Activated T-cell treated with anti-CD3 and anti-CD28 coated beads, Interleukin-2, amount 50 U/mL, for 72 hours (primary cell): Measurements from ENCODE around the gene CARD11. TPM values are rescaled to one million over a fixed set of nuclear protein-coding genes. Genes with fewer than 3 reads are reported as not detected.
A peak's percentile ranks its signal among the peaks of the same experiment; 100 is the strongest.

ENCODE experiments used
- ATAC-seq, 2 donors: fragments of 150-1000 bp; cut with Tn5 transposase; replicated peaks in 1 of 2; 2 replicates each; pipeline ENCODE4 v1.10.0; 2021; ENCODE audit warnings: moderate library complexity in 2 of 2, mild to moderate bottlenecking in 1 of 2
- DNase-seq, 2 donors: peaks; one replicate each; pipeline ENCODE4 v3.0.0; 2021 to 2022; ENCODE audit warnings: mixed read lengths in 1 of 2
- H3K27ac Mint-ChIP-seq: one replicate; pipeline ENCODE4 v1.8.0; 2022; ENCODE audit warnings: mild to moderate bottlenecking, moderate library complexity, mixed read lengths
- H3K27me3 Mint-ChIP-seq: one replicate; pipeline ENCODE4 v1.8.0; 2022; ENCODE audit warnings: low read depth, mixed read lengths
- H3K36me3 Mint-ChIP-seq, 2 donors: one replicate each; pipeline ENCODE4 v1.8.0; 2022; ENCODE audit warnings: mixed read lengths in 2 of 2, mild to moderate bottlenecking in 1 of 2; ENCODE audit not compliant: insufficient read depth in 2 of 2
- H3K4me1 Mint-ChIP-seq: one replicate; pipeline ENCODE4 v1.8.0; 2022; ENCODE audit warnings: low read depth, mixed read lengths
- H3K4me3 Mint-ChIP-seq, 2 donors: one replicate each; pipeline ENCODE4 v1.8.0; 2022; ENCODE audit warnings: mild to moderate bottlenecking in 2 of 2, mixed read lengths in 2 of 2, moderate library complexity in 2 of 2
- H3K9me3 Mint-ChIP-seq, 2 donors: one replicate each; pipeline ENCODE4 v1.8.0; 2022; ENCODE audit warnings: mixed read lengths in 2 of 2
- total RNA-seq, 2 donors: library from RNA; stranded (reverse); gene quantifications; one replicate each; pipeline ENCODE4 v1.2.3, GENCODE V29; 2022

The CARD11 gene
- 100 to 1,000 TPM; 101 to 114 TPM for total RNA-seq

DNA sequence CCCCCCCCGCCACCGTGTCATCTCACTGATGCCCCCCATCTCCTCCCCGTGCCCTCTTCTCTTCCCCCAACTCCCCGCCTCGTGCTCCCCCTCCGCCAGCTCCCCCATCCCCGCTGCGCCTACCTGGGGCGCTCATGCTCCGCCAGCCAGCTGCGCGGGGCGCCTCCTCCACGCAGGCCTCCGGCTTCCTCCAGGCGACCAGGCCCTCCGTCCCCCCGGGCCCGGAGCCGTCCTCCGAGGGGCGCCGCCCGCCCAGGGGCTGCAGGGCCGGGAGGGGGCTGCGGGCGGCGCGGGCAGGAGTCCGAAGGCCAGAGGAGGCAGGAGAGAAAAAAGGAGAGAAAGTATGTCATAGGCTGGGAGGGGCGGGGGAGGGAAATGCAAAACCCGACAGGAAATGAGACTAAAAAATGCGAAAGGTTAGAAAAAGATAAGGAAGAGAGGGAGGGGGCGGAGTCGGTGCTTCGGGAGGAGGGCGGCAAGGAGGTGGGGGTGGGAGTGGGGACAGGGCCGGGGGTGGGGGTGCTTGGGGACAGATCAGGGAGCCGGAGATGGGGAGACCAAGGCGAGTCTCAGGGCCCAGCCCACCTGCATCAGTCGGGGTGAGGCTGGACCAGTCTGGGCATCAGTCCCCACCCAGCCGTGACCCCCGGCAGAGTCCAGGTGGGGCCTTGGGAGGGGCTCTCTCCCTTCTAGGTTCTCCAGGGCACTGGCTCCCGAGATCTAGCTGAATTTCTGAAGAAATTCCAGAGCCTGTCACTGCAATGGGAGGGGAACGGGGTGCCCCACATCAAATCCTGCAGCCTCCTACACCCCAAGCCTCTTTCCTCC lies at the start of gene CARD11:
Gene CARD11, minus strand, starts transcription at position 324 of the 828 bp plus-strand sequence. CDS start 85,361 bp downstream, outside the sequence.
- Mint-ChIP-seq H3K4me1 (peaks cover 54% of the 10 kb centered on the region), H3K36me3 (peaks cover 6 to 18% of the 10 kb centered on the region in 2 donors), H3K9me3 (no peaks in the 10 kb centered on the region), H3K4me3 (peak within 1 kb of the TSS; percentile 90 to 96), H3K27ac (peak within 1 kb of the TSS; percentile 90), H3K27me3 (no peaks in the 10 kb centered on the region)
- DNase-seq: peak; percentile 53 to 55
- peak; percentile 52 to 56 for ATAC-seq

DNA sequence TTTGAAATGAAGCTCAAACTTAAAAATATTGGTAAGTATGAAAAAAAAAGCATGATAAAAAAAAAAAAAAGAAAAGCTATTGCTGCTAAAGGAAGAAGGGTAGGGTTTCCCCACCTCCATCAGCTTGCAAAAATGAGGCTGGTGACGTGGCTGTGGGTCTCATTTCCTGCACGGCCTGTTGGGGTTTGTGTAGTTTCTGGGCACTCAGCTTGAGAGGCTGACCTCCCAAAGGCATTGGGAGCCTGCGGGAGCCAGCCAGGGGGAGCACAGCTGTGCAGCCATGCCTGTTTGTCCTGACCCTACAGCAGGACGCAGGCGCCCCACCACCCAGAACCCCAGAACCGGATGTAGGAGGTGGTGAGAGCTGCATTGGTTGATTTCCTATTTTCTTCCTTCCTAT lies 48.8 kb upstream of the CARD11 start:
- H3K9me3 Mint-ChIP-seq: no peaks in the 10 kb centered on the region
- peaks cover 0 to 5% of the 10 kb centered on the region in 2 donors for H3K36me3 Mint-ChIP-seq
- H3K4me1 Mint-ChIP-seq: peaks cover 64% of the 10 kb centered on the region
- H3K27me3 Mint-ChIP-seq: no peaks in the 10 kb centered on the region
- DNase-seq: peak; percentile 77 to 84
- H3K4me3 Mint-ChIP-seq: peak overlapping the region; percentile 19 to 62
- H3K27ac Mint-ChIP-seq: peak overlapping the region; percentile 78
- peak; percentile 86 to 87 for ATAC-seq

DNA sequence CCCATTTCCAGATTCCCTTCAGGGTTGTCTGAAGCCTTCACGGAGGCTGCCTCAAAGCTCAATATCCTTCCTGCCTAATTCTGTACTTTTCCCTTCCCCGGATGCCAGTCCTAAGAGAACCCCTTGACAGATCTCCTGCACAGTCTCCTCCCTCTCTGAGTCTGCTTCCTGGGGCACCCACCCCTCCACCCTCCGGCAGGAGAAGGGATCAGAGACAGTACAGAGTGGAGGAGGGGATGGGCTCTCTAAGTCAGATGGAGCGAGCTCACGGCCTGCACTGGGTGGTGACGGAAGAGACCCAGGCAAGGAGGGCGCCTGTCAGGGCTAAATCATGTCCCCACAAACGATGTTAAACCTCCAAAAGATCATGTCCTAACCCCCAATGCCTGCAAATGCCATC lies 48.0 kb upstream of the CARD11 start:
- no peak for DNase-seq
- Mint-ChIP-seq H3K4me1 (peaks cover 58% of the 10 kb centered on the region), H3K27ac (peak overlapping the region; percentile 78), H3K36me3 (peaks cover 0 to 3% of the 10 kb centered on the region in 2 donors), H3K9me3 (no peaks in the 10 kb centered on the region), H3K4me3 (peak overlapping the region; percentile 19 to 62), H3K27me3 (no peaks in the 10 kb centered on the region)
- ATAC-seq: no peak

- peak overlapping the region; percentile 18 for H3K27ac Mint-ChIP-seq
- peaks cover 40% of the 10 kb centered on the region for H3K4me1 Mint-ChIP-seq
- ATAC-seq: no peak
- H3K9me3 Mint-ChIP-seq: no peaks in the 10 kb centered on the region
- DNase-seq: peak in 1 of 2 donors; percentile 18
- no peaks in the 10 kb centered on the region for H3K36me3 Mint-ChIP-seq
- no peaks in the 10 kb centered on the region for H3K27me3 Mint-ChIP-seq
- no peak overlapping the region for H3K4me3 Mint-ChIP-seq
These were observed 45.8 kb upstream of the CARD11 start for GRCh38 chr7:3089493-3089892.

DNA sequence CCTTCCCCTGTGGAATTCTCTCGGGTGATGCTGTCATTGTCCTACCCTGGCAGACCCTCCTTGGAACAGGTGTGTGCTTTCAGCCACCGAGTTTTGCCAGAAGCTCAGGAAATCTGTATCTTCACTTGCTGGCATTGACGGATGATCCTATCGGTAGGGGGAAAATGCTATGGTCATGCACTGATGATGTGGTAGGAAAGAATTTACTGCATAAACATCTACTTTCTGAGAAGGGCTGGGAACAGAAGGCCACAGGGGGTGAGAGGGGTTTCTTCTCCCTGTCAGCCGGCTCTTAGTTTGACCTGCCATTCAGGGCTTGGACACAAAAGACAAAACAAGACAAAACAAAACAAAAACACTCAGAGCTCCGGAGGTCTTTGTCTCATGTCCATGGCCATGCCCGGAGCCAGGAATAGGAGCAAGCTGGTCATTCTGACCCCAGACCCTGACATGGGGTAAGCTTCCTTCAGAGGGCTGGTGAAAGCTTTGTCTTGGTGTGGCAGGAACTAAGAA lies 43.6 kb upstream of the CARD11 start:
- H3K36me3 Mint-ChIP-seq: no peaks in the 10 kb centered on the region
- H3K9me3 Mint-ChIP-seq: no peaks in the 10 kb centered on the region
- peaks cover 18% of the 10 kb centered on the region for H3K4me1 Mint-ChIP-seq
- no peak overlapping the region for H3K4me3 Mint-ChIP-seq
- H3K27ac Mint-ChIP-seq: no peak overlapping the region
- H3K27me3 Mint-ChIP-seq: no peaks in the 10 kb centered on the region
- ATAC-seq (no peak), DNase-seq (no peak)

DNA sequence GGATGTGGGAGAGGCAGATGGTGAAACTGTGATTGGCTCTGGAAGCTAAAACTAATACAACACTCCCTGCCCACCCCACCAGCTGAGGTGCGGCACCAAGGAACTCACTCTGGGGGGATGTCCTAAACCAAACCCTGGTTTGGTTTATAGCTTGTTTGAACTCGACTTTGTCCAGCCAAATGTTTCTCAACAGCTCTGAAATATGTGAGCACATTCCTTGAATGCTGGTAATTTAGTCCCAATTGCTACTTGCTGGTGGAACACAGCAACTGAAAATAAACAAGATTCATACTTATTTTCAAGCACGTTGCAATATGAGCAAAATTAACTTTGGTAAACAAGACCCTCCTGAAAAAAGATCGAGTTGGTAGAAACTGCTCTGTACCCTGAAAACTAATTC lies 39.7 kb upstream of the CARD11 start:
- Mint-ChIP-seq H3K36me3 (no peaks in the 10 kb centered on the region), H3K27ac (peak overlapping the region; percentile 17), H3K4me3 (no peak overlapping the region), H3K4me1 (no peaks in the 10 kb centered on the region), H3K27me3 (no peaks in the 10 kb centered on the region), H3K9me3 (no peaks in the 10 kb centered on the region)
- ATAC-seq: no peak
- DNase-seq: no peak

- Mint-ChIP-seq H3K27ac (no peak overlapping the region), H3K4me3 (no peak overlapping the region), H3K27me3 (no peaks in the 10 kb centered on the region), H3K4me1 (no peaks in the 10 kb centered on the region), H3K36me3 (no peaks in the 10 kb centered on the region), H3K9me3 (no peaks in the 10 kb centered on the region)
- ATAC-seq (no peak), DNase-seq (no peak)
These were observed 39.2 kb upstream of the CARD11 start for GRCh38 chr7:3082831-3083230.

- H3K27me3 Mint-ChIP-seq: no peaks in the 10 kb centered on the region
- no peak overlapping the region for H3K27ac Mint-ChIP-seq
- H3K9me3 Mint-ChIP-seq: no peaks in the 10 kb centered on the region
- H3K36me3 Mint-ChIP-seq: no peaks in the 10 kb centered on the region
- ATAC-seq (no peak), DNase-seq (no peak)
- H3K4me3 Mint-ChIP-seq: no peak overlapping the region
- H3K4me1 Mint-ChIP-seq: no peaks in the 10 kb centered on the region
These were observed 38.7 kb upstream of the CARD11 start for GRCh38 chr7:3082386-3082785.

- Mint-ChIP-seq H3K4me3 (no peak overlapping the region), H3K27ac (no peak overlapping the region), H3K4me1 (peaks cover under 1% of the 10 kb centered on the region), H3K9me3 (peaks cover 0 to 4% of the 10 kb centered on the region in 2 donors), H3K36me3 (peaks cover 2 to 3% of the 10 kb centered on the region in 2 donors), H3K27me3 (no peaks in the 10 kb centered on the region)
- DNase-seq: no peak
- no peak for ATAC-seq
These were observed 36.4 kb upstream of the CARD11 start for GRCh38 chr7:3080106-3080505.

DNA sequence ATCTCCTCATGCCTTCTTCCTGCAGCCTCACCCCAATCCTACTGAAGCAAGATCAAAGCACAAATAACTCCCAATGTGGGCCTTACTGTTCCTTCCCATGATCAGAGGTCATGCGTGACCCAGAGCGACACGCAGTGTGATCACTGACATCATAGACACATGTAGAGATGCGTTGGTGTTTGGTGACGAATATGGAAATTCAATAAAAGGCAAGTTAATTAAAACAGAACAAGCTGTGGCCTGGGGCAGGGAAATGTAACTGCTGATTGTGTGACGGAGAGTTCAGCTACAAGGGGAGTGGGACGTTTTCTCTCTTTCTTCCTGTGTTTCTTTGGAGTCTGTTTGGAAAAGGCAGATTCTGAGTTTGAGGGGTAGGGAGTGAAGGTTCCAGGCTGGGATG lies 34.8 kb upstream of the CARD11 start:
- DNase-seq: no peak
- Mint-ChIP-seq H3K4me1 (peaks cover 12% of the 10 kb centered on the region), H3K4me3 (no peak overlapping the region), H3K36me3 (peaks cover 2 to 3% of the 10 kb centered on the region in 2 donors), H3K27ac (no peak overlapping the region), H3K9me3 (peaks cover 0 to 4% of the 10 kb centered on the region in 2 donors), H3K27me3 (no peaks in the 10 kb centered on the region)
- no peak for ATAC-seq

- peaks cover 0 to 4% of the 10 kb centered on the region in 2 donors for H3K9me3 Mint-ChIP-seq
- no peak for ATAC-seq
- H3K27ac Mint-ChIP-seq: no peak overlapping the region
These were observed 33.0 kb upstream of the CARD11 start for GRCh38 chr7:3076700-3077099.

GRCh38 chr7:3076163-3076562 lies 32.5 kb upstream of the CARD11 start:
- H3K36me3 Mint-ChIP-seq: peaks cover 4 to 8% of the 10 kb centered on the region in 2 donors
- no peaks in the 10 kb centered on the region for H3K27me3 Mint-ChIP-seq
- H3K4me3 Mint-ChIP-seq: no peak overlapping the region
- no peak overlapping the region for H3K27ac Mint-ChIP-seq
- H3K4me1 Mint-ChIP-seq: peaks cover 17% of the 10 kb centered on the region
- peaks cover 3 to 5% of the 10 kb centered on the region in 2 donors for H3K9me3 Mint-ChIP-seq
- ATAC-seq: no peak
- no peak for DNase-seq

More at GRCh38 chr7:3076700-3077099, 33.0 kb upstream of the CARD11 start:
- no peaks in the 10 kb centered on the region for H3K27me3 Mint-ChIP-seq
- peaks cover 2 to 3% of the 10 kb centered on the region in 2 donors for H3K36me3 Mint-ChIP-seq
- no peak overlapping the region for H3K4me3 Mint-ChIP-seq
- DNase-seq: no peak
- peaks cover 17% of the 10 kb centered on the region for H3K4me1 Mint-ChIP-seq

GRCh38 chr7:3075441-3075840 lies 31.8 kb upstream of the CARD11 start:
- Mint-ChIP-seq H3K27ac (no peak overlapping the region), H3K9me3 (peaks cover 9 to 11% of the 10 kb centered on the region in 2 donors), H3K27me3 (no peaks in the 10 kb centered on the region), H3K4me3 (no peak overlapping the region), H3K4me1 (peaks cover 18% of the 10 kb centered on the region), H3K36me3 (peaks cover 10 to 16% of the 10 kb centered on the region in 2 donors)
- ATAC-seq (no peak), DNase-seq (no peak)
